DMS153 treated with DMSO at 0.1 percent for 48 hours (cell line): ENCODE results near the gene ST6GALNAC3.
A peak's percentile ranks its signal among the peaks of the same experiment; 100 is the strongest.
"Not testable (repeated sequence)": the region's sequence is repeated elsewhere in the genome, so short reads cannot be mapped to it uniquely, and the experiment has no call there.

Experiments
- DNase-seq: peaks from one replicate; lab custom pipeline; 2025; ENCODE audit not compliant: unreplicated experiment; lab: John Stamatoyannopoulos, UW

ST6GALNAC3 gene

GRCh38 chr1:76074321-76075187 is at the start of gene ST6GALNAC3:
Gene ST6GALNAC3, plus strand, starts transcription at chr1:76074746.
- peak; percentile 78 for DNase-seq

- DNase-seq: no peak
Measured at GRCh38 chr1:76027341-76027740, 47.2 kb upstream of the ST6GALNAC3 start.

DNA sequence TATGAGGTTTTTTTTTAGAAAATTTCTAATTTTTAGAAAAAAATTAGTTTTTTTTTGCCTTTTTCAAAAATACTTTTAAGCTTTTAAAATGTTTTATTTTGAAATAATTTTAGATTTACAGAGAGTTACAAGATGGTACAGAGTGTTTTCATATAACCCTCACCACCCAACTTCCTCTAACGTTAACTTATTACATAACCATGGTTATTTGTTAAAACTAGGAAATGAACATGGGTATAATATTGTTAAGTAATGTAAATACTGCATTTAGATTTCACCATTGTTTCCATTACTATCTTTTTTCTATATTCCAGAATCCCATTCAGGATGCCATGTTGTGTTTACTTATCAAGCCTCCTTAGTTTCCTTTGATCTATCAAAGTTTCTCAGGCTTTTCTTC is 45.2 kb upstream of the ST6GALNAC3 start:
- no peak for DNase-seq

GRCh38 chr1:76031496-76031895 is 43.0 kb upstream of the ST6GALNAC3 start:
- no peak for DNase-seq

DNA sequence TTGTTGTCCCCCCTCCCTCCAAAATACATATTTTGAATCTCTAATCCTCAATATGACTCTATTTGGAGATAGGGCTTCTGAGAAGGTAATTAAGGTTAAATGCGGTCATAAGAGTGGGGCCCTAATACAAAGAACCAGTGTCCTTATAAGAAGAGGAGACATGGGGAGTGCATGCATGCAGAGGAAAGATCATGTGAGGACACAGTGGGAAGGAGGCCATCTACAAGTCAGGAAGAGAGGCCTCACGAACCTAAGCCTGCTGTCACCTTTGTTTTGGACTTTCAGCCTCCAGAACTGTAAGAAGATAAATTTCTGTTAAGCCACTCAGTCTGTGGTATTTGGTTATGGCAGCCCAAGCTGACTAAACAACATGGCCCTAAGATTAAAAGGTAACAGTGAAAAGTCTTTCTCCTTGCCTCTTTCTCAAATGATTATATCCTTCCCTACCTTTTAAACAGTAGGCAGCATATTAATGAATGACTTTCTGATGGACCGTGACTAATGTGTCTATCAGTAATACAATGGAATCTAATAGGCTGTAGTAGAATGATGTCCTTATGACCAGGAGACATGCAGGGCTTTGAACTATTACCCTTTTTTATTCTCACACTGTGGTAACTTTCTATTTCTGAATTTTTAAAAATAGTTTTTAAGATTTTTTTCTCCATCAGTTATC is 40.6 kb upstream of the ST6GALNAC3 start:
- no peak for DNase-seq

GRCh38 chr1:76035053-76035452 is 39.5 kb upstream of the ST6GALNAC3 start:
- DNase-seq: no peak

GRCh38 chr1:76037324-76037723 is 37.2 kb upstream of the ST6GALNAC3 start:
- no peak for DNase-seq

DNA sequence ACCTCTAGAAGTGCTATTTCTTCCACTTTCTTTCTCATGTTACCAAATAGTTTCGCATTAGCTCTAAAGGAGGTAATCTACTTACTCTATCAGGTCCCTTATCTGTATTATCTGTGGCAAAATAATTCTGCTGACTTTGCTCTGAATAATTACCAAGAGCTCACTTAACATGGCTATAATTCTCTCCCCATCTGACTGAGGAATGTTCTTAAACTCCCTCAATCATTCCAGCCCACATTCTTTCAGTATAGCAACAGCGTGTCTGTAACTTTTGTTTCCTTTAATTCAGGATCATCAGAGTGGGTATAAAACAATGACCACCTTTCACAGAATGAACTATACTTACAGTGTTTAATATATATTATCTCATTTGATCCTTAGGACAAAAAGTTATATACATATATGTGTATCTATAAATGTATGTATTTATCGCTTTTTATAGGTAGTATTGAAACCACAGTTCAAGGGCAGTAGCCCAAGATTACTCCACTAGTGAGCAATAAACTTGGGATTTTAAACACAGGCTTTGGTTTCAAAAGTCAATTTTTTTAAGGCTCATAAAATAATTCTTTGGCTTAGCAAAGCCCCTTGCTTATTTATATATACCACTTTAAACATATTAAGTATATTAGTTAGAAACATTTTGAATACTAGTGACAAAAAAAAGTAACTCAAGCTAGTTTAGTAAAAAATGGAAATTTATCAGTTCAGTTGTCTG is 36.1 kb upstream of the ST6GALNAC3 start:
- no peak for DNase-seq

GRCh38 chr1:76046149-76046548 is 28.4 kb upstream of the ST6GALNAC3 start:
- DNase-seq: no peak

- DNase-seq: no peak
Measured at GRCh38 chr1:76048219-76048618, 26.3 kb upstream of the ST6GALNAC3 start.

- DNase-seq: no peak
Measured at GRCh38 chr1:76048926-76049325, 25.6 kb upstream of the ST6GALNAC3 start.

- no peak for DNase-seq
Measured at GRCh38 chr1:76049498-76049897, 25.0 kb upstream of the ST6GALNAC3 start.

DNA sequence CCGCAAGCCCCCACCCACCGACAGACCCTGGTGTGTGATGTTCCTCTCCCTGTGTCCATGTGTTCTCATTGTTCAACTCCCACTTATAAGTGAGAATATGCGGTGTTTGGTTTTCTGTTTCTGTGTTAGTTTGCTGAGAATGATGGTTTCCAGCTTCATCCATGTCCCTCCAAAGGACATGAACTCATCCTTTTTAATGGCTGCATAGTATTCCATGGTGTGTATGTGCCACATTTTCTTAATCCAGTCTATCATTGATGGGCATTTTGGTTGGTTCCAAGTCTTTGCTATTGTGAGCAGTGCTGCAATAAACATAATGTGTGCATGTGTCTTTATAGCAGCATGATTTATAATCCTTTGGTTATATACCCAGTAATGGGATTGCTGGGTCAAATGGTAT is 24.5 kb upstream of the ST6GALNAC3 start:
- DNase-seq: not testable (repeated sequence)

DNA sequence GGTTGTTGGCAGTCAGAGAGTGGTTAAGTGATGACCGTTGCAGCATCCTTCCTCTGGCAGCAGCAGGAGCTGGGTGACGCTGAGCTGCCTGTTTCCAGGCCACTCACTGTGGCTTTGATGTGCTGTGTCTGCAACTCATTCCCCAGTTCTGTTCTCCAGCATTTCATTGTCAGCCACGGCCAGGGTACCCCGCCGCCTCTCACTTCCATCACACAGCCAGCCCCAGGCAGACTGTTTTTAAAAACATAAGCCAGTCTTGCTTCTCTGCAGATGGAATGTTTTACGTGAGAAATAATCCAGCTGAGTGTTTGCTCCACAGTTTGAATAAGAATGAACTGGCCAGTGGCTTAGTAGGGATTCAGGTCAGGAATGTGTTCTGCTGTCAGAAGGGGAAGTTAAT is 21.5 kb upstream of the ST6GALNAC3 start:
- DNase-seq: no peak

GRCh38 chr1:76054359-76054758 is 20.2 kb upstream of the ST6GALNAC3 start:
- DNase-seq: no peak

- DNase-seq: no peak
Measured at GRCh38 chr1:76055987-76056386, 18.6 kb upstream of the ST6GALNAC3 start.

- no peak for DNase-seq
Measured at GRCh38 chr1:76059451-76059850, 15.1 kb upstream of the ST6GALNAC3 start.

- no peak for DNase-seq
Measured at GRCh38 chr1:76065270-76065669, 9.3 kb upstream of the ST6GALNAC3 start.

- DNase-seq: no peak
Measured at GRCh38 chr1:76066394-76066793, 8.2 kb upstream of the ST6GALNAC3 start.

DNA sequence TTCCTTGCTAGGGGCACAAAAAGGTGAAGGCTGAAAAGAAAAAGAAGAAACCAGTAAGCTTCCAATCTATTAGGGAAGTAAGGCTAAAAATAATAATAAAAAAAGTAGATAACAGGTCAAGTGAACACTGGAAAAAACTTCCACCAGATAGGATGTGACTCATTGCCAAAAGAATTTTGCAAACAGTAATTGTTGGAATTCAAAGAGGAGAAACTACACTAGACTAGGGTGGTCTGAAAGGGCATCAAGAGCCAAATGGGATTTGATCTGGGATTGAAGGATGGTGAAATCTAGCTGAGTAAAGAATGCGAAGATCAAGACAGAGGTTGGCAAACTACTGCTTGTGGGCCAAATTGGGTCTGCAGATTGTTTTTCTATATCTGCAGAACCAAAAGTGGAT is 6.0 kb upstream of the ST6GALNAC3 start:
- no peak for DNase-seq

DNA sequence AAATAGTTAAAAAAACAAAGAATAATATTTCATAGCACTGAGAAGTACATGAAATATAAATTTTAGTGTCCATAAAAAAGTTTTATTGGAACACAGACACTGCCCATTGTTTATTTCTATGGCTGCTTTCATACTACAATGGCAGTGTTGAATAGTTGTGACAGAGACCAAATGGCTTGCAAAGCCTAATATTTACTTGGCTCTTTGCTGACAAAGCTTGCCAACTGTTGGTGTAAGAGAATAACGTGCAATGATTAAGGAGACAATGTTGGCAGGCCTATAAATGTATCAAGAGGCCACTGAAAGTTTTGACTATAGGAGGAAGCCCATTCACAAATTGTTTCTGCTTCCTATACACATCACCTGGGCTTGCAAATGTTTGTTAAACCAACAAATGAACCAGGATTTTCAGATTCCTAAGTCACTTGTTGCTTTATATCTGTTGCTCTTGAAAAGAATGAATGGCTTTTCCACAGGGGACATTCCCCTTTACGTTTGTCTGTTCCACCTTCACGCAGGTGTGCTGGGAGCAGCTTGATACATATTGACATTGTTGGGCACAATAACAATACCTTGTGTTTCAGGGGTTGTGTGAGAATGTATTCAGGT is 5.5 kb upstream of the ST6GALNAC3 start:
- peak; percentile 93 for DNase-seq
